Measurements from ENCODE around the gene NOSTRIN. TPM values are rescaled to one million over a fixed set of nuclear protein-coding genes. Genes with fewer than 3 reads are reported as not detected.

The NOSTRIN gene
- total and polyA plus RNA-seq, 2 experiments from 2014 or later: 0.45 to 0.54 TPM

DNA sequence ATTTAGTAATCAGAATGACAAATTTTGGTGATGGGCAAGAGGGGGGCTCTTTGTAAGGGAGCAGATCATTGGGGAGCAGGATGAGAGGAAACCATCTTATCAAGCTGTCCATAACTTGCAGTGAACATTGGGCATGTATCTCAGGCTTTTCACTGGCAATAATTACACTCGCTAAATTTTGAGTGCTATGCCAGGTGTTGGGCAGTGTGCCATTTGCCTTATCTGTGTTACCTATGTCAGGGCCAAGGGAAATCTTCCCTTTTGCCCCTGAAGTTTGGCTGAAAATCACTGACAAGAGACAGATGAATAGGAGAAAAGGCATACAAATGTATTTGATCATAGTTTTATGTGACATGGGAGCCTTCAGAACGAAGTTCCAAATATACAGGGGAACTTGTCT, 39.0 kb downstream of the NOSTRIN start:
- Histone ChIP-seq H4K20me1 (ENCODE audit: insufficient read depth) (no peaks in the 10 kb centered on the region), H2AFZ (no peak overlapping the region), H3K9me3 (ENCODE audit: low read depth) (no peaks in the 10 kb centered on the region), H3K36me3 (ENCODE audit: low read depth) (no peaks in the 10 kb centered on the region), H3K4me2 (ENCODE audit: unreplicated experiment) (no peak overlapping the region), H3K27ac (no peak overlapping the region), H3K27me3 (replicated peaks; ENCODE audit: insufficient read depth) (no peaks in the 10 kb centered on the region), H3K79me2 (ENCODE audit: insufficient read depth) (no peaks in the 10 kb centered on the region), H3K9me2 (ENCODE audit: insufficient read depth) (no peaks in the 10 kb centered on the region), H3K9ac (no peak overlapping the region), H3K4me3 (no peak overlapping the region), H3F3A (ENCODE audit: insufficient read depth) (no peaks in the 10 kb centered on the region), H3K4me1 (ENCODE audit: insufficient read depth) (no peaks in the 10 kb centered on the region)
- no peak for DNase-seq
- TF ChIP-seq EZH2phosphoT487 (IDR thresholded peaks at IDR 0.05; ENCODE audit: insufficient read depth, low read depth) (no peak), EZH2 (IDR thresholded peaks at IDR 0.05; ENCODE audit: insufficient read depth, poor library complexity, severe bottlenecking) (no peak)
- in situ Hi-C loops (cut with MboI): no loop called here
- WGBS, 2 experiments (ENCODE audit: low coverage in 1 of 2, low lambda C conversion rate in 2 of 2, missing lambda C conversion rate in 2 of 2): 94 to 95% methylated on average over 2 of the region's 2 CpGs

DNA sequence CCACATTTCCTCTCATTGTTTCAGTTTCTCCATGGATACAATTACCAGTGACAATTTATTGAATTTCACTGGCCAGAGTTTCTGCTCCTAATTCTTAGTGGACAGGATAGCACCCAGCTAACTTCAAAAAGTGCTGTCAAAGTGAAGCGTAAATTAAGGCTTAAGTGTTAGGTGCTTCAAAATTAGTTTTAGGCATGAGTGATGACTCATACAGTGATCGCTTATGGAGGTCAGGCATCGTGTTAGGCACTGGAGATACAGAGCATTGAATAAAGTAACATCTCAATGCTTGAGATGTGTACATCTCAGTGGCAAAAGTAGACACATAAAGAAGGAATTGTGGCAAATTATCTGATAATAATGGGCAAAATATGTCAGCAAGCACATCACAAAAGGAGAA, 40.8 kb downstream of the NOSTRIN start:
- Histone ChIP-seq H3K9me3 (ENCODE audit: low read depth) (no peaks in the 10 kb centered on the region), H3K4me1 (ENCODE audit: insufficient read depth) (no peaks in the 10 kb centered on the region), H3K4me3 (no peak overlapping the region), H3F3A (ENCODE audit: insufficient read depth) (no peaks in the 10 kb centered on the region), H3K4me2 (ENCODE audit: unreplicated experiment) (no peak overlapping the region), H3K79me2 (ENCODE audit: insufficient read depth) (no peaks in the 10 kb centered on the region), H3K36me3 (ENCODE audit: low read depth) (no peaks in the 10 kb centered on the region), H3K27ac (no peak overlapping the region), H3K9ac (no peak overlapping the region), H4K20me1 (ENCODE audit: insufficient read depth) (no peaks in the 10 kb centered on the region), H2AFZ (no peak overlapping the region), H3K9me2 (ENCODE audit: insufficient read depth) (no peaks in the 10 kb centered on the region), H3K27me3 (replicated peaks; ENCODE audit: insufficient read depth) (no peaks in the 10 kb centered on the region)
- in situ Hi-C loops (cut with MboI): no loop called here
- no peak for DNase-seq
- TF ChIP-seq EZH2phosphoT487 (IDR thresholded peaks at IDR 0.05; ENCODE audit: insufficient read depth, low read depth): no peak
- TF ChIP-seq EZH2 (IDR thresholded peaks at IDR 0.05; ENCODE audit: insufficient read depth, poor library complexity, severe bottlenecking): no peak
- WGBS, 2 experiments (ENCODE audit: low coverage in 1 of 2, low lambda C conversion rate in 2 of 2, missing lambda C conversion rate in 2 of 2): 76 to 81% methylated on average over 3 of the region's 3 CpGs

DNA sequence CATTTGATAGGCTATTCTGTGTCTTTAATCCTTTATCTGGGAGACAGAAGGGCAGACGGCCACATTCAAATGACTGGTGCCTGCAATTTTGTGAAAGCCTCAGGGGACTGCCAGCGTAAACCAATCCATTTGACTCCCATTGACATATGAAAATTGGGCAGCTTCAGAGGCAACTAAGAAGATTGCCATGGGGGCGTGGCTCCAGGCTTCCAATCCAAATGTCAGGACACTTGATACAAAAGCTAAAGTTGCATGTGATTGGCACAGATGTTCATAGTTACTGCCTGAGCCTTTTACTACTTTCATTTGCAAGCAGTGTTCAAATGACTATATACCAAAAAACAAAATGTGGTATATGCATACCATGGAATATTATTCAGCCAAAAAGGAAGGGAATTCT, 45.8 kb downstream of the NOSTRIN start:
- H3K9me3 ChIP-seq (ENCODE audit: low read depth): no peaks in the 10 kb centered on the region

DNA sequence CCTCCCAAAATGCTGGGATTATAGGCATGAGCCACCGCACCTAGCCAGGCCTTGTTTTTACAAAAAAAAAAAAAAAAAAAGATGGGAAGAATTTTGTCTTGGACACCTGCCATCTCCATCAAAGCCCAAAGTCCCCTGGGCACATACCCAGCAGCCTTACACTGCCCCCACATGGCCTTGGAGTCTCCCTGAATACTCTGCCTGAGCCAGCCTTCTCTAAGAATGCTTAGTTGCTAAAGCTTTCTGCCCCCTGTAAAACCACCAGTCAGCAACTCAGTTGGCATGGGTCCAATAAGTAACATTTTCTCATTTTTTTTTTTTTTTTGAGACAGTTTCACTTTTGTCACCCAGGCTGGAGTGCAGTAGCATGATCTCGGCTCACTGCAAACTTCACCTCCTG, 47.2 kb downstream of the NOSTRIN start:
- H3F3A ChIP-seq (ENCODE audit: insufficient read depth): no peaks in the 10 kb centered on the region
- H3K9me2 ChIP-seq (ENCODE audit: insufficient read depth): no peaks in the 10 kb centered on the region
- no peaks in the 10 kb centered on the region for H4K20me1 ChIP-seq (ENCODE audit: insufficient read depth)
- H3K4me1 ChIP-seq (ENCODE audit: insufficient read depth): no peaks in the 10 kb centered on the region
- no peak overlapping the region for H2AFZ ChIP-seq
- WGBS, 2 experiments (ENCODE audit: low coverage in 1 of 2, low lambda C conversion rate in 2 of 2, missing lambda C conversion rate in 2 of 2): 87 to 98% methylated on average over 2 of the region's 2 CpGs
- no peak for TF ChIP-seq EZH2phosphoT487 (IDR thresholded peaks at IDR 0.05; ENCODE audit: insufficient read depth, low read depth)
- no peak for TF ChIP-seq EZH2 (IDR thresholded peaks at IDR 0.05; ENCODE audit: insufficient read depth, poor library complexity, severe bottlenecking)
- no peak overlapping the region for H3K4me3 ChIP-seq
- no peaks in the 10 kb centered on the region for H3K79me2 ChIP-seq (ENCODE audit: insufficient read depth)
- no peak overlapping the region for H3K4me2 ChIP-seq (ENCODE audit: unreplicated experiment)
- no peak overlapping the region for H3K9ac ChIP-seq
- DNase-seq: peak; percentile 18
- no peak overlapping the region for H3K27ac ChIP-seq
- in situ Hi-C loops (cut with MboI): no loop called here
- H3K9me3 ChIP-seq (ENCODE audit: low read depth): no peaks in the 10 kb centered on the region
- H3K36me3 ChIP-seq (ENCODE audit: low read depth): no peaks in the 10 kb centered on the region
- no peaks in the 10 kb centered on the region for H3K27me3 ChIP-seq (replicated peaks; ENCODE audit: insufficient read depth)

More for the DNA sequence above, 45.8 kb downstream of the NOSTRIN start:
- Histone ChIP-seq H2AFZ (no peak overlapping the region), H3K9me2 (ENCODE audit: insufficient read depth) (no peaks in the 10 kb centered on the region), H3K9ac (no peak overlapping the region), H3K4me3 (no peak overlapping the region), H4K20me1 (ENCODE audit: insufficient read depth) (no peaks in the 10 kb centered on the region), H3F3A (ENCODE audit: insufficient read depth) (no peaks in the 10 kb centered on the region), H3K27ac (no peak overlapping the region), H3K27me3 (replicated peaks; ENCODE audit: insufficient read depth) (no peaks in the 10 kb centered on the region), H3K4me1 (ENCODE audit: insufficient read depth) (no peaks in the 10 kb centered on the region), H3K4me2 (ENCODE audit: unreplicated experiment) (no peak overlapping the region), H3K79me2 (ENCODE audit: insufficient read depth) (no peaks in the 10 kb centered on the region), H3K36me3 (ENCODE audit: low read depth) (no peaks in the 10 kb centered on the region)
- TF ChIP-seq EZH2 (IDR thresholded peaks at IDR 0.05; ENCODE audit: insufficient read depth, poor library complexity, severe bottlenecking) (no peak), EZH2phosphoT487 (IDR thresholded peaks at IDR 0.05; ENCODE audit: insufficient read depth, low read depth) (no peak)
- no peak for DNase-seq
- 71 to 72% methylated on average over 3 of the region's 3 CpGs for WGBS, 2 experiments (ENCODE audit: low coverage in 1 of 2, low lambda C conversion rate in 2 of 2, missing lambda C conversion rate in 2 of 2)
- in situ Hi-C loops (cut with MboI): no loop called here

DNA sequence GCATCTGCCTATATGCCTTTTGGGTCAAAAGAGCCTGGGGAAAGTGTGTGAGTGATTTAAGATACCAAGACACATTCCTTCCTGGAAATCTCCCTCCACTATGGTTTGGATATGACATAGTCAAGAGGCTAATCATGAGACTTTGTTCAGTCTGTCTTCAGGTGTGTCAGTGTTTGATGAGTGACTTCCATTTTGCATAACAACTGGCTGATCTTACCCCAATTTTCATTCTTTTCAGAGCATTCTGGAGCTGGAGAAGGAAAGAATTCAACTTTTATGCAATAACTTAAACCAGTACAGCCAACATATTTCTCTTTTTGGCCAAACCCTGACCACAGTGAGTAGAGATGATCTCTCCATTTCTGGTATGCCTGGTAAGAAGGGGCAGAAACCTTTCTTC, 48.4 kb downstream of the NOSTRIN start:
- Histone ChIP-seq H3K27me3 (replicated peaks; ENCODE audit: insufficient read depth) (no peaks in the 10 kb centered on the region), H3K4me2 (ENCODE audit: unreplicated experiment) (no peak overlapping the region), H3K36me3 (ENCODE audit: low read depth) (no peaks in the 10 kb centered on the region), H2AFZ (no peak overlapping the region), H3K9me3 (ENCODE audit: low read depth) (no peaks in the 10 kb centered on the region), H3K9me2 (ENCODE audit: insufficient read depth) (no peaks in the 10 kb centered on the region), H3F3A (ENCODE audit: insufficient read depth) (no peaks in the 10 kb centered on the region), H3K9ac (no peak overlapping the region), H3K27ac (no peak overlapping the region), H4K20me1 (ENCODE audit: insufficient read depth) (no peaks in the 10 kb centered on the region), H3K4me3 (no peak overlapping the region), H3K4me1 (ENCODE audit: insufficient read depth) (no peaks in the 10 kb centered on the region), H3K79me2 (ENCODE audit: insufficient read depth) (no peaks in the 10 kb centered on the region)
- in situ Hi-C loops (cut with MboI): no loop called here
- TF ChIP-seq EZH2 (IDR thresholded peaks at IDR 0.05; ENCODE audit: insufficient read depth, poor library complexity, severe bottlenecking) (no peak), EZH2phosphoT487 (IDR thresholded peaks at IDR 0.05; ENCODE audit: insufficient read depth, low read depth) (no peak)
- no peak for DNase-seq

Measured in GM23248 (cell line).